NCI-H2081 (cell line): ENCODE measurements around the gene CCDC18.
A peak's percentile ranks its signal among the peaks of the same experiment; 100 is the strongest.
"Not testable (repeated sequence)": the region's sequence is repeated elsewhere in the genome, so short reads cannot be mapped to it uniquely, and the experiment has no call there.

Experiments
- DNase-seq, 2 experiments: peaks; one replicate each; lab custom pipeline; 2025; lab: John Stamatoyannopoulos, UW

The CCDC18 gene

GRCh38 chr1:93243233-93243632 lies 62.7 kb downstream of the CCDC18 start:
- not testable (repeated sequence) for DNase-seq

GRCh38 chr1:93244298-93245069 lies 64.0 kb downstream of the CCDC18 start:
- DNase-seq = no peak

- DNase-seq = no peak
These were observed 71.4 kb downstream of the CCDC18 start for GRCh38 chr1:93251966-93252365.

- DNase-seq = no peak
These were observed 72.1 kb downstream of the CCDC18 start for GRCh38 chr1:93252598-93252997.

GRCh38 chr1:93253516-93253915 lies 73.0 kb downstream of the CCDC18 start:
- no peak for DNase-seq

- no peak for DNase-seq
These were observed 74.9 kb downstream of the CCDC18 start for GRCh38 chr1:93255222-93256079.

- DNase-seq = no peak
These were observed 75.9 kb downstream of the CCDC18 start for GRCh38 chr1:93256433-93256832.

GRCh38 chr1:93257889-93258288 lies 77.4 kb downstream of the CCDC18 start:
- DNase-seq = no peak

- DNase-seq = not testable (repeated sequence)
These were observed 80.2 kb downstream of the CCDC18 start for GRCh38 chr1:93260726-93261125.

GRCh38 chr1:93262645-93263044 lies 82.1 kb downstream of the CCDC18 start:
- no peak for DNase-seq

GRCh38 chr1:93268888-93269287 lies 88.4 kb downstream of the CCDC18 start:
- not testable (repeated sequence) for DNase-seq

- DNase-seq = not testable (repeated sequence)
These were observed 94.7 kb downstream of the CCDC18 start for GRCh38 chr1:93275262-93275633.

GRCh38 chr1:93275634-93276295 lies 95.2 kb downstream of the CCDC18 start:
- no peak for DNase-seq

- DNase-seq = not testable (repeated sequence)
These were observed 97.0 kb downstream of the CCDC18 start for GRCh38 chr1:93277530-93277929.

- DNase-seq = no peak
These were observed 103.0 kb downstream of the CCDC18 start for GRCh38 chr1:93283496-93283895.

- DNase-seq = no peak
These were observed 108.0 kb downstream of the CCDC18 start for GRCh38 chr1:93288558-93288957.

- no peak for DNase-seq
These were observed 116.1 kb downstream of the CCDC18 start for GRCh38 chr1:93296555-93297154.

- DNase-seq = no peak
These were observed 120.6 kb downstream of the CCDC18 start for GRCh38 chr1:93301131-93301530.

GRCh38 chr1:93302078-93302477 lies 121.6 kb downstream of the CCDC18 start:
- no peak for DNase-seq

- DNase-seq = peak; percentile 39 to 49
These were observed 124.2 kb downstream of the CCDC18 start for GRCh38 chr1:93304716-93305138.

- no peak for DNase-seq
These were observed 126.4 kb downstream of the CCDC18 start for GRCh38 chr1:93306920-93307319.

GRCh38 chr1:93313026-93313425 lies 132.5 kb downstream of the CCDC18 start:
- no peak for DNase-seq
